Right atrium auricular region (tissue), 2 donors: Measurements from ENCODE around the gene PCSK5. TPM values are rescaled to one million over a fixed set of nuclear protein-coding genes. Genes with fewer than 3 reads are reported as not detected.

Source experiments
- DNase-seq: peaks from one replicate; pipeline ENCODE4 v3.0.0-alpha.2; 2019; ENCODE audit warnings: low spot score
- H3K27ac ChIP-seq, 2 donors: fragments of 200-600 bp; sonication (generic); 1 replicate in 1 of 2; 2 replicates in 1 of 2; pipeline ENCODE4 v1.5.1; 2016 to 2019
- H3K27me3 ChIP-seq, 2 donors: fragments of 200-600 bp; sonication (generic); one replicate each; pipeline versions ENCODE4 v1.5.1 to v1.6.0; 2017 to 2019
- H3K36me3 ChIP-seq: fragments of 200-600 bp; sonication (generic); one replicate; pipeline ENCODE4 v1.5.1; 2016
- H3K4me1 ChIP-seq, 2 donors: fragments of 200-600 bp; sonication (generic); one replicate each; pipeline versions ENCODE4 v1.5.1 to v1.6.0; 2017 to 2019
- H3K4me3 ChIP-seq, 2 donors: fragments of 200-600 bp; sonication (generic); 1 replicate in 1 of 2; 2 replicates in 1 of 2; pipeline ENCODE4 v1.5.1; 2017 to 2019; ENCODE audit warnings: mild to moderate bottlenecking in 1 of 2, moderate library complexity in 1 of 2
- H3K9me3 ChIP-seq, 2 donors: fragments of 200-600 bp; sonication (generic); one replicate each; pipeline ENCODE4 v1.5.1; 2019
- CTCF ChIP-seq, 2 donors: fragments of 200-600 bp; sonication (generic); IDR thresholded peaks; one replicate each; pipeline ENCODE4 v1.5.1; 2019; ENCODE audit warnings: antibody characterized with exemption in 2 of 2
- total RNA-seq, 2 donors: library from RNA; depleted of rRNA; stranded (reverse); fragments of >200 nt; gene quantifications; one replicate each; pipeline ENCODE4 v1.1.0, GENCODE V29; 2016

The PCSK5 gene
- total RNA-seq, 2 donors from 2014 or later = 5.3 to 6.5 TPM

GRCh38 chr9:76215066-76215465 lies 324.6 kb downstream of the PCSK5 start:
- Histone ChIP-seq H3K4me1 (no peaks in the 10 kb centered on the region), H3K4me3 (no peak overlapping the region), H3K27ac (no peak overlapping the region), H3K9me3 (no peaks in the 10 kb centered on the region), H3K36me3 (no peaks in the 10 kb centered on the region), H3K27me3 (no peaks in the 10 kb centered on the region)
- TF ChIP-seq CTCF (IDR thresholded peaks at IDR 0.05) = no peak
- no peak for DNase-seq

- Histone ChIP-seq H3K27me3 (no peaks in the 10 kb centered on the region), H3K4me1 (no peaks in the 10 kb centered on the region)
Observed at GRCh38 chr9:76216161-76216649, 325.7 kb downstream of the PCSK5 start.

GRCh38 chr9:76218117-76218885 lies 327.8 kb downstream of the PCSK5 start:
- Histone ChIP-seq H3K27me3 (no peaks in the 10 kb centered on the region), H3K4me1 (no peaks in the 10 kb centered on the region), H3K4me3 (no peak overlapping the region), H3K36me3 (no peaks in the 10 kb centered on the region), H3K27ac (no peak overlapping the region), H3K9me3 (no peaks in the 10 kb centered on the region)
- TF ChIP-seq CTCF (IDR thresholded peaks at IDR 0.05) = no peak
- no peak for DNase-seq

More at GRCh38 chr9:76216161-76216649, 325.7 kb downstream of the PCSK5 start:
- Histone ChIP-seq H3K9me3 (no peaks in the 10 kb centered on the region), H3K27ac (no peak overlapping the region), H3K4me3 (no peak overlapping the region), H3K36me3 (no peaks in the 10 kb centered on the region)
- TF ChIP-seq CTCF (IDR thresholded peaks at IDR 0.05) = no peak
- no peak for DNase-seq

- no peaks in the 10 kb centered on the region for H3K27me3 ChIP-seq
- no peak for DNase-seq
- no peak overlapping the region for H3K27ac ChIP-seq
- H3K4me1 ChIP-seq = no peaks in the 10 kb centered on the region
- TF ChIP-seq CTCF (IDR thresholded peaks at IDR 0.05) = no peak
- H3K9me3 ChIP-seq = no peaks in the 10 kb centered on the region
- no peak overlapping the region for H3K4me3 ChIP-seq
- no peaks in the 10 kb centered on the region for H3K36me3 ChIP-seq
Observed at GRCh38 chr9:76218886-76219445, 328.5 kb downstream of the PCSK5 start.

GRCh38 chr9:76219560-76220151 lies 329.2 kb downstream of the PCSK5 start:
- peak in 1 of 2 donors; percentile 59 for TF ChIP-seq CTCF (IDR thresholded peaks at IDR 0.05)
- DNase-seq = no peak
- Histone ChIP-seq H3K27ac (no peak overlapping the region), H3K4me1 (no peaks in the 10 kb centered on the region), H3K9me3 (no peaks in the 10 kb centered on the region), H3K36me3 (no peaks in the 10 kb centered on the region), H3K4me3 (no peak overlapping the region), H3K27me3 (no peaks in the 10 kb centered on the region)
